22Rv1 (cell line): ENCODE data around the gene ITGB4.

Experiments used
- CTCF ChIP-seq: fragments of 450-650 bp; IDR thresholded peaks from 2 replicates; pipeline ENCODE4 v1.5.1; 2017; ENCODE audit warnings: mild to moderate bottlenecking
- ZFX ChIP-seq: fragments of 450-650 bp; IDR thresholded peaks from 2 replicates; pipeline ENCODE4 v1.6.1; 2017; ENCODE audit warnings: antibody characterized with exemption, borderline replicate concordance

- TF ChIP-seq CTCF (no peak), ZFX (no peak)
Measured at GRCh38 chr17:75740215-75740614, 19.0 kb downstream of the ITGB4 start.
